HCT116 (cell line): Measurements from ENCODE around the gene USP7. TPM values are rescaled to one million over a fixed set of nuclear protein-coding genes. Genes with fewer than 3 reads are reported as not detected.

Experiments used
- ATAC-seq: fragments of 200-7000 bp; cut with Tn5 transposase; 2 replicates; pipeline ENCODE4 v1.9.1; 2020; ENCODE audit warnings: mild to moderate bottlenecking, moderate library complexity
- BruUV-seq: library from RNA; stranded (reverse); fragments of 400-500 nt; replicated peaks from 2 replicates; lab custom pipeline; 2021; lab: Mats Ljungman, UMichigan
- CTCF ChIA-PET: fragments of 300-600 bp; sonication (Branson Sonifier 250); formaldehyde crosslinking; loops from one replicate; lab custom pipeline; 2021; ENCODE audit warnings: antibody characterized with exemption; lab: Charles Lee
- POLR2A ChIA-PET: fragments of 300-600, 350-600 bp; sonication (Branson Sonifier 250); formaldehyde crosslinking; loops from one replicate; lab custom pipeline; 2021; ENCODE audit warnings: antibody characterized with exemption; lab: Charles Lee
- RAD21 ChIA-PET, 2 experiments: fragments of 300-600 bp; sonication (Branson Sonifier 250); formaldehyde crosslinking; loops; one replicate each; lab custom pipeline; 2023; ENCODE audit warnings: low total read pairs in 2 of 2; ENCODE audit not compliant: uncharacterized antibody in 2 of 2, unreplicated experiment in 2 of 2, low non-redundant PET in 1 of 2; lab: Charles Lee
- DNase-seq: peaks from one replicate; pipeline ENCODE4 v3.0.0-alpha.2; 2010; ENCODE audit warnings: low read depth, low spot score
- H2AFZ ChIP-seq: fragments of 200-600 bp; shearing (Covaris generic), sonication (generic); 2 replicates; pipeline ENCODE4 v1.6.1; 2017; ENCODE audit warnings: low read depth, mixed run types, mixed read lengths, antibody characterized with exemption, low read length; ENCODE audit not compliant: poor library complexity, severe bottlenecking
- H3K27ac ChIP-seq: 2 replicates; pipeline ENCODE4 v1.5.1; 2012; ENCODE audit warnings: low read depth, low read length
- H3K27me3 ChIP-seq: fragments of 200-600 bp; sonication (generic); 2 replicates; pipeline ENCODE4 v1.6.1; 2016; ENCODE audit warnings: mixed run types, low read length, mixed read lengths; ENCODE audit not compliant: insufficient read depth
- H3K36me3 ChIP-seq, 2 experiments: fragments of 200-500 bp in 1 of 2; fragments of 200-600 bp in 1 of 2; sonication (Bioruptor generic) in 1 of 2; sonication (generic) in 1 of 2; 2 replicates each; pipeline versions ENCODE4 v1.5.1 to v1.6.1; 2014 to 2016; ENCODE audit warnings: low read length in 2 of 2, inconsistent platforms in 1 of 2, mixed read lengths in 1 of 2, mixed run types in 1 of 2; ENCODE audit not compliant: insufficient read depth in 2 of 2, control insufficient read depth in 1 of 2
- H3K4me1 ChIP-seq, 2 experiments: fragments of 200-600 bp in 1 of 2; sonication (generic) in 1 of 2; 2 replicates each; pipeline versions ENCODE4 v1.5.1 to v1.6.1; 2012 to 2017; ENCODE audit warnings: low read length in 2 of 2, inconsistent platforms in 1 of 2, mild to moderate bottlenecking in 1 of 2, mixed read lengths in 1 of 2, mixed run types in 1 of 2, moderate library complexity in 1 of 2; ENCODE audit not compliant: insufficient read depth in 2 of 2, control insufficient read depth in 1 of 2
- H3K4me2 ChIP-seq: fragments of 200-600 bp; sonication (generic); 2 replicates; pipeline ENCODE4 v1.6.1; 2017; ENCODE audit warnings: mixed run types, low read length, mixed read lengths
- H3K4me3 ChIP-seq, 2 experiments: fragments of 200-600 bp in 1 of 2; sonication (generic) in 1 of 2; replicated peaks in 1 of 2; 2 replicates each; pipeline ENCODE4 v1.5.1; 2011 to 2016; ENCODE audit warnings: low read length in 2 of 2, control low read depth in 1 of 2, low read depth in 1 of 2, mild to moderate bottlenecking in 1 of 2, mixed read lengths in 1 of 2, mixed run types in 1 of 2
- H3K79me2 ChIP-seq: fragments of 200-600 bp; sonication (generic); 2 replicates; pipeline ENCODE4 v1.6.1; 2017; ENCODE audit warnings: mild to moderate bottlenecking, mixed run types, low read length, moderate library complexity, mixed read lengths; ENCODE audit not compliant: insufficient read depth
- H3K9ac ChIP-seq: fragments of 200-600 bp; sonication (generic); 2 replicates; pipeline ENCODE4 v1.6.1; 2016; ENCODE audit warnings: low read length, mixed read lengths
- H3K9me2 ChIP-seq: fragments of 200-600 bp; sonication (generic), shearing (Covaris generic); 2 replicates; pipeline ENCODE4 v1.6.1; 2017; ENCODE audit warnings: mixed run types, mild to moderate bottlenecking, moderate library complexity; ENCODE audit not compliant: insufficient read depth
- H3K9me3 ChIP-seq, 2 experiments: fragments of 200-500 bp in 1 of 2; fragments of 200-600 bp in 1 of 2; sonication (Bioruptor generic) in 1 of 2; sonication (generic) in 1 of 2; 2 replicates each; pipeline ENCODE4 v1.6.1; 2014 to 2017; ENCODE audit warnings: low read length in 2 of 2, mixed read lengths in 2 of 2, inconsistent platforms in 1 of 2, low read depth in 1 of 2, mild to moderate bottlenecking in 1 of 2, mixed run types in 1 of 2, moderate library complexity in 1 of 2; ENCODE audit not compliant: control insufficient read depth in 1 of 2, insufficient read depth in 1 of 2
- H4K20me1 ChIP-seq: fragments of 200-600 bp; sonication (generic), shearing (Covaris generic); 2 replicates; pipeline ENCODE4 v1.6.1; 2017; ENCODE audit warnings: mixed run types, mild to moderate bottlenecking, moderate library complexity; ENCODE audit not compliant: insufficient read depth
- CBX3 ChIP-seq: IDR thresholded peaks from 2 replicates; pipeline ENCODE4 v1.6.1; 2012; ENCODE audit warnings: low read depth
- CEBPB ChIP-seq: IDR thresholded peaks from 2 replicates; pipeline ENCODE4 v1.6.1; 2012; ENCODE audit warnings: low read depth
- EGR1 ChIP-seq: IDR thresholded peaks from 2 replicates; pipeline ENCODE4 v1.6.1; 2012; ENCODE audit warnings: low read depth
- ELF1 ChIP-seq: IDR thresholded peaks from 2 replicates; pipeline ENCODE4 v1.6.1; 2012; ENCODE audit warnings: low read depth, borderline replicate concordance
- EZH2 ChIP-seq: fragments of 200-600 bp; sonication (generic); IDR thresholded peaks from 2 replicates; pipeline ENCODE4 v1.6.1; 2017; ENCODE audit warnings: antibody characterized with exemption, mixed run types
- EZH2phosphoT487 ChIP-seq: fragments of 200-600 bp; IDR thresholded peaks from 2 replicates; pipeline ENCODE4 v1.6.1; 2018; ENCODE audit warnings: antibody characterized with exemption, borderline replicate concordance
- FOSL1 ChIP-seq: IDR thresholded peaks from 2 replicates; pipeline ENCODE4 v1.6.1; 2012; ENCODE audit warnings: low read depth
- JUND ChIP-seq: IDR thresholded peaks from 2 replicates; pipeline ENCODE4 v1.6.1; 2012
- POLR2AphosphoS5 ChIP-seq: IDR thresholded peaks from 2 replicates; pipeline ENCODE4 v1.6.1; 2011; ENCODE audit warnings: mild to moderate bottlenecking, low read depth, low read length, moderate library complexity
- RAD21 ChIP-seq: IDR thresholded peaks from 2 replicates; pipeline ENCODE4 v1.6.1; 2012; ENCODE audit warnings: low read depth, mild to moderate bottlenecking
- SIN3A ChIP-seq: IDR thresholded peaks from 2 replicates; pipeline ENCODE4 v1.6.1; 2012; ENCODE audit warnings: low read depth
- SRF ChIP-seq: IDR thresholded peaks from 2 replicates; pipeline ENCODE4 v1.6.1; 2012; ENCODE audit warnings: low read depth
- TCF7L2 ChIP-seq: IDR thresholded peaks from 2 replicates; pipeline ENCODE4 v1.7.0; 2011; ENCODE audit warnings: borderline replicate concordance, inconsistent platforms; ENCODE audit not compliant: insufficient read depth, insufficient read length; ENCODE audit errors: extremely low read depth
- YY1 ChIP-seq: IDR thresholded peaks from 2 replicates; pipeline ENCODE4 v1.6.1; 2011; ENCODE audit warnings: low read length, low read depth, moderate library complexity, mild to moderate bottlenecking; ENCODE audit not compliant: insufficient replicate concordance; ENCODE audit errors: extremely low read depth
- ZNF274 ChIP-seq: fragments of 200-500 bp; sonication (Bioruptor generic); IDR thresholded peaks from 2 replicates; pipeline ENCODE4 v1.6.1; 2014; ENCODE audit warnings: mild to moderate bottlenecking, low read depth, low read length, inconsistent platforms
- intact Hi-C: fragments of 100-400 bp; cut with micrococcal nuclease; formaldehyde crosslinking; loops from 2 replicates; pipeline ENCODE4 v1.10.0; 2022
- total RNA-seq: library from RNA; stranded (reverse); gene quantifications from one replicate; pipeline ENCODE4 v1.2.1, GENCODE V29; 2021; ENCODE audit not compliant: unreplicated experiment
- TF ChIP-seq, protein P1 (sequence below), 3 experiments: fragments of 200-600 bp in 1 of 3; sonication (generic) in 1 of 3; IDR thresholded peaks in 2 of 3; conservative IDR thresholded peaks in 1 of 3; 2 replicates each; pipeline ENCODE4 v1.5.1; 2012 to 2017; ENCODE audit warnings: low read depth in 2 of 3, low read length in 2 of 3, antibody characterized with exemption in 1 of 3, borderline replicate concordance in 1 of 3, control low read depth in 1 of 3, mild to moderate bottlenecking in 1 of 3, mixed read lengths in 1 of 3, mixed run types in 1 of 3, moderate library complexity in 1 of 3; ENCODE audit not compliant: insufficient read depth in 1 of 3
- TF ChIP-seq, protein P2 (sequence below): IDR thresholded peaks from 2 replicates; pipeline ENCODE4 v1.6.1; 2011; ENCODE audit warnings: mild to moderate bottlenecking, low read length, moderate library complexity; ENCODE audit not compliant: insufficient replicate concordance; ENCODE audit errors: extremely low read depth
- TF ChIP-seq, protein P3 (sequence below): IDR thresholded peaks from 2 replicates; pipeline ENCODE4 v1.6.1; 2012; ENCODE audit warnings: low read depth
- TF ChIP-seq, protein P4 (sequence below): IDR thresholded peaks from 2 replicates; pipeline ENCODE4 v1.6.1; 2012

The USP7 gene
- total RNA-seq, 1 experiment from 2014 or later: 154 TPM

DNA sequence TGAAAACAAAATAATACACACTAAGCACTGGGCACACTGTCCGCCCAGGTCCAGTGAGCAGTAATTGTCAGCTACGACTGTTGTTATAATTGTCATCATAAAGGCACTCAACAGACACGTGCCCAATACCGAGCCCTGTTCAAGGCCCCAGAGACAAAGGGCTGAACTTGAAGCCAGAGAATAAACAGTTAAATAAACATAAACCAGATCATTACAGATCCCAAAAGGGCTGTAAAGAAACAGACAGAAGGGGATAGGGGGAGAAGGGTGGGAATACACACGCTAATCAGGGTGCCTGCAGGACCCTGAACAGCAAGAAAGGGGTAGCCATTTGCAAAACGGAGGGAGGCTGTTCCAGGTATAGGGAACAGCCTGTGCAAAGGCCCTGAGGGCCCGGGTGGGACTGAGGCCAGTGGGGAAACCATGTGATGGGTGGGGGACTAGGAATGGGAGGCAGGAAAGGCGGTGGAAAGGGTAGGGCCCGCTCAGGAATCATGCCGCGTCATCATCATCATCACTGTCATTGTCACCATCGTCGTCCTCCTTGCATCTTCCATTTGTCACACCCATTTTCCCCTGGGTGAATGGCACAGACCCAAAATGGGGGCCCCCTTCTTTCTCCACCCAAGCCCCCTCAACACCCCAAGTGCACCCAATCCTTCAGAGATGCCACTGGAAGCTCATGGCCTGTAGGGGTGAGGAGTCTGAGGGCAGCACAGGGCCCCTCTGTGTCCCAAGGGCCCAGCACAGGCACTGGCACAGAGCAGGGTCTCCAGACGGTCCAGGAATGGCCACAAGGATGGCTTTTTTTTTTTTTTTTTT, 101.2 kb downstream of the USP7 start:
- Histone ChIP-seq H3K9me3 (no peaks in the 10 kb centered on the region), H3K27me3 (no peaks in the 10 kb centered on the region), H3K4me2 (no peak overlapping the region), H3K9ac (no peak overlapping the region), H3K4me3 (no peak overlapping the region), H3K9me2 (no peaks in the 10 kb centered on the region), H2AFZ (no peak overlapping the region), H3K79me2 (peaks cover 91% of the 10 kb centered on the region), H3K27ac (peak overlapping the region; percentile 45; the same call in 1 of the 2 replicates), H3K4me1 (peaks cover 39 to 46% of the 10 kb centered on the region in 2 experiments), H4K20me1 (no peaks in the 10 kb centered on the region; the same call in 1 of the 2 replicates), H3K36me3 (peaks cover 2 to 8% of the 10 kb centered on the region in 2 experiments; a peak in 2 of 4 replicates)
- no peak for ATAC-seq
- BruUV-seq: no TSS peak
- RAD21 ChIA-PET: no interaction called here
- intact Hi-C loops: no loop called here
- CTCF ChIA-PET: no interaction called here
- DNase-seq: no peak
- POLR2A ChIA-PET: no interaction called here
- TF ChIP-seq, protein P1, sequence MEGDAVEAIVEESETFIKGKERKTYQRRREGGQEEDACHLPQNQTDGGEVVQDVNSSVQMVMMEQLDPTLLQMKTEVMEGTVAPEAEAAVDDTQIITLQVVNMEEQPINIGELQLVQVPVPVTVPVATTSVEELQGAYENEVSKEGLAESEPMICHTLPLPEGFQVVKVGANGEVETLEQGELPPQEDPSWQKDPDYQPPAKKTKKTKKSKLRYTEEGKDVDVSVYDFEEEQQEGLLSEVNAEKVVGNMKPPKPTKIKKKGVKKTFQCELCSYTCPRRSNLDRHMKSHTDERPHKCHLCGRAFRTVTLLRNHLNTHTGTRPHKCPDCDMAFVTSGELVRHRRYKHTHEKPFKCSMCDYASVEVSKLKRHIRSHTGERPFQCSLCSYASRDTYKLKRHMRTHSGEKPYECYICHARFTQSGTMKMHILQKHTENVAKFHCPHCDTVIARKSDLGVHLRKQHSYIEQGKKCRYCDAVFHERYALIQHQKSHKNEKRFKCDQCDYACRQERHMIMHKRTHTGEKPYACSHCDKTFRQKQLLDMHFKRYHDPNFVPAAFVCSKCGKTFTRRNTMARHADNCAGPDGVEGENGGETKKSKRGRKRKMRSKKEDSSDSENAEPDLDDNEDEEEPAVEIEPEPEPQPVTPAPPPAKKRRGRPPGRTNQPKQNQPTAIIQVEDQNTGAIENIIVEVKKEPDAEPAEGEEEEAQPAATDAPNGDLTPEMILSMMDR (IDR thresholded peaks at IDR 0.05 in 2 of 3, conservative IDR thresholded peaks at IDR 0.05 in 1 of 3; ENCODE audit: borderline replicate concordance in 1 of 3, insufficient read depth in 1 of 3, low read depth in 2 of 3, low read length in 2 of 3): no peak
- TF ChIP-seq RAD21 (no peak), EZH2 (no peak), TCF7L2 (no peak), ZNF274 (no peak), SIN3A (no peak), YY1 (no peak), POLR2AphosphoS5 (no peak; the same call in none of the 2 replicates), EGR1 (no peak), FOSL1 (no peak), CEBPB (no peak), ELF1 (no peak), JUND (no peak), SRF (no peak), CBX3 (no peak), EZH2phosphoT487 (no peak)
- TF ChIP-seq, protein P2, sequence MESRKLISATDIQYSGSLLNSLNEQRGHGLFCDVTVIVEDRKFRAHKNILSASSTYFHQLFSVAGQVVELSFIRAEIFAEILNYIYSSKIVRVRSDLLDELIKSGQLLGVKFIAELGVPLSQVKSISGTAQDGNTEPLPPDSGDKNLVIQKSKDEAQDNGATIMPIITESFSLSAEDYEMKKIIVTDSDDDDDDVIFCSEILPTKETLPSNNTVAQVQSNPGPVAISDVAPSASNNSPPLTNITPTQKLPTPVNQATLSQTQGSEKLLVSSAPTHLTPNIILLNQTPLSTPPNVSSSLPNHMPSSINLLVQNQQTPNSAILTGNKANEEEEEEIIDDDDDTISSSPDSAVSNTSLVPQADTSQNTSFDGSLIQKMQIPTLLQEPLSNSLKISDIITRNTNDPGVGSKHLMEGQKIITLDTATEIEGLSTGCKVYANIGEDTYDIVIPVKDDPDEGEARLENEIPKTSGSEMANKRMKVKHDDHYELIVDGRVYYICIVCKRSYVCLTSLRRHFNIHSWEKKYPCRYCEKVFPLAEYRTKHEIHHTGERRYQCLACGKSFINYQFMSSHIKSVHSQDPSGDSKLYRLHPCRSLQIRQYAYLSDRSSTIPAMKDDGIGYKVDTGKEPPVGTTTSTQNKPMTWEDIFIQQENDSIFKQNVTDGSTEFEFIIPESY: no peak
- TF ChIP-seq, protein P3, sequence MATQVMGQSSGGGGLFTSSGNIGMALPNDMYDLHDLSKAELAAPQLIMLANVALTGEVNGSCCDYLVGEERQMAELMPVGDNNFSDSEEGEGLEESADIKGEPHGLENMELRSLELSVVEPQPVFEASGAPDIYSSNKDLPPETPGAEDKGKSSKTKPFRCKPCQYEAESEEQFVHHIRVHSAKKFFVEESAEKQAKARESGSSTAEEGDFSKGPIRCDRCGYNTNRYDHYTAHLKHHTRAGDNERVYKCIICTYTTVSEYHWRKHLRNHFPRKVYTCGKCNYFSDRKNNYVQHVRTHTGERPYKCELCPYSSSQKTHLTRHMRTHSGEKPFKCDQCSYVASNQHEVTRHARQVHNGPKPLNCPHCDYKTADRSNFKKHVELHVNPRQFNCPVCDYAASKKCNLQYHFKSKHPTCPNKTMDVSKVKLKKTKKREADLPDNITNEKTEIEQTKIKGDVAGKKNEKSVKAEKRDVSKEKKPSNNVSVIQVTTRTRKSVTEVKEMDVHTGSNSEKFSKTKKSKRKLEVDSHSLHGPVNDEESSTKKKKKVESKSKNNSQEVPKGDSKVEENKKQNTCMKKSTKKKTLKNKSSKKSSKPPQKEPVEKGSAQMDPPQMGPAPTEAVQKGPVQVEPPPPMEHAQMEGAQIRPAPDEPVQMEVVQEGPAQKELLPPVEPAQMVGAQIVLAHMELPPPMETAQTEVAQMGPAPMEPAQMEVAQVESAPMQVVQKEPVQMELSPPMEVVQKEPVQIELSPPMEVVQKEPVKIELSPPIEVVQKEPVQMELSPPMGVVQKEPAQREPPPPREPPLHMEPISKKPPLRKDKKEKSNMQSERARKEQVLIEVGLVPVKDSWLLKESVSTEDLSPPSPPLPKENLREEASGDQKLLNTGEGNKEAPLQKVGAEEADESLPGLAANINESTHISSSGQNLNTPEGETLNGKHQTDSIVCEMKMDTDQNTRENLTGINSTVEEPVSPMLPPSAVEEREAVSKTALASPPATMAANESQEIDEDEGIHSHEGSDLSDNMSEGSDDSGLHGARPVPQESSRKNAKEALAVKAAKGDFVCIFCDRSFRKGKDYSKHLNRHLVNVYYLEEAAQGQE: no peak
- TF ChIP-seq, protein P4, sequence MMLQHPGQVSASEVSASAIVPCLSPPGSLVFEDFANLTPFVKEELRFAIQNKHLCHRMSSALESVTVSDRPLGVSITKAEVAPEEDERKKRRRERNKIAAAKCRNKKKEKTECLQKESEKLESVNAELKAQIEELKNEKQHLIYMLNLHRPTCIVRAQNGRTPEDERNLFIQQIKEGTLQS: no peak
